ENCODE results near the gene RNLS.

The RNLS gene

DNA sequence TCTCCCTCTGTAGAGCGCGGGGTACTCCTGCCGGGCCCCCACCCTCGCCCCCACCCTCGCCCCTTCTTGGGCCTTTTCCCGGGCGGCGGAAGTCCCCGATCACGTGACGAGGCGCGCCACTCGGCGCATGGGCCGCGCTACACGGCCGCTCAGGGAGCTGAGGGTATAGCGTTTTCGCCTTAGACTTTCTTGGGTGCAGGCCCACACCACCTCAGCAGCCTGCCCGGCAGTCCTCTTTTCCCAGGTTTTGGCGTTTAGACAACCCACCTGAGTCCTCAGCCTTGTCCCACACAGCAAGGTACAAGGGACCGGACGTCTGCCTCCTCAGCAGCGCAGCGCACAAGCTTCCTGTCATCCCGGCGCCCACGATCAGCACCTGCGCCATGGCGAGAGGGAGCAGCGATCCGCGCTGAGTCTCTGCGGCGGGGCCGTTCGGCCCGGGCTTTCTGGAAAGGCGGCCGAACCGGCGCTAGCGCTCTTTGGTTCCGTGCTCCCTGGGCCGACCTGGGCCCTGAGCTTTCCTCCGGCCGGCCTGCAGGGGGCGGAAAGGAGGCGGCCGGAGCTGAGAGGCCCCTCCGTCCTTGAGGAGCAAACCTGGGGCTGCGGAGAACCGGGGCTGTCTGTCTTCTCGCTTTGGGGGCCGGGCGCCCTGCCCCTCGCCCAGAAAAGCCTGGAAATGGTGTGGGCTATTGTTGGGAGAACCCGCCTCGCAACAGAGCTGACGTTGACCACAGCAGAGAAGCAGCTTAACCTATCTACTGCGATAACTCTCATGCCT, at the start of gene RNLS:
Gene RNLS, minus strand, starts transcription at position 513 of the 778 bp plus-strand sequence.
- DNase-seq, result peak; percentile 6

DNA sequence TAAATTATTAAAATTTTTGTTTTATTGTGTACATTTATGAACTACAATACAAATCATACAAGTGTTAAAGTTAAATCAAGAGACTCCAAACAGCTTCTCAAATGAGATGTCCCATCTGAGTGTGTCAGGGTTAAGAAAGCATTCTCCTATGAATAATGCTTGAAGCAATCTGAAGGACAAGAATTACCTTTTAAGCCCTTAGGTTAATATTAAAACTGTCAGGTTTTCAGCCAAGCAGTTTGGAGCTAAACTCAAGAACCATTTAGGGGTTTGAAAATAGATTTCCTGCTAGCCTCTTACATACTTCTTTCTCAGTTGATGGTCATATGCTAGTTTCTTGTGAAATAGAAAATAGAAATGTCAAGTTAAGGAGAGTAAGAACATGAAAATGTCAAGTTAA, 41.7 kb upstream of the RNLS start:
- no peak for DNase-seq

DNA sequence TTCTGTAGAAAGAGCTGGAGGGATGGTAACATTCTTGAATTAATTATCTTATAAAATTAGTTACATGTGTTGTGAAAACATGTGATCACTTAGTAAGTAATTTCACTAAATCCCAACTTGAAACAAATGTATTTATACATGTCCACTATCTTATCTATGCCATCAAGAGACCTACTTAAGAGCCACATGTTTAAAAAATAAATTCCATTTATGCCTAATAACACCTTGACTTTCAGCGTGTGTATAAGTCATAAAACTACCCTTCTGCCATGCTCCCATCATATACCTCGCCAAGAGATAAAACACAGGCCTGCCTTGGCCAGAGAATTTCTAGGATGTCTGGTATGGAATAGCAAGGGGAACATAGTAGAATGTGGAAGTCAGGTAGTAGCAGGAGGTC, 40.7 kb upstream of the RNLS start:
- no peak for DNase-seq

DNA sequence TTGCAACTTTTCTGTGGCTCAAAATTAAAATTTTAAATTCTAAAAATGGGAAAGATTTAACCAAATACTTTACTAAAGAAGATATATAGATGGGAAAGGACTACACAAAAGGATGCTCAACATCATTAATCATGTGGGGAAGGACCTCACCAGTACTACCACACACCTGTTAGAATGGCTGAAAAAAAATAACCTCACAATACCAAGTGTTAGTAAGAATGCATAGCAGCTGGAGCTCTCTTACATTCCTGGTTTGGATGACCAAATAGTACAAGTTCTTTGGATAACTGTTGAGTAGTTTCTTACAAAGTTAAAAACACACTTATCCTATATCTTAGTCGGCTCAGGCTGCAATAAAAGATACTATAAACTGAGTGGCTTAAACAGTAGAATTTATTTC, 37.3 kb upstream of the RNLS start:
- no peak for DNase-seq

DNA sequence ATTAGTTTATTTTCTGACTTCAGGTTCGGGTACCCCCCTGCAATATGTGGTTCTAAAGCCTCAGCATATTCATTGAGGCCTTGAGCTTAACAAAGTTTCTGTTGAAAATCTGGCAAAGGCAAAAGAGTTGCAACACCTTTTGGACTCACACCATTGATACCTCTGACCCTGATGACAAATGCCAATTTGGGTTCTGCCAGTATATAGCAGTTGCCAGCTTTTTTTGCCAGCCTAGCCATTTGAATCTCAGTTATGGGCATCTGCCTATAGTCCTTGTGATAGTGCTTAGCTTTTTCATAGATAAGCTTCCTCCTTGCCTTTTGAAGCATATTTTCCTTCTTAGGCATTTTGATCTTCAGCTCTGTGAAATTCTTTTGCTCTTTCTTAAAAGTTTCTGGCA, 35.4 kb upstream of the RNLS start:
- DNase-seq, result no peak

DNA sequence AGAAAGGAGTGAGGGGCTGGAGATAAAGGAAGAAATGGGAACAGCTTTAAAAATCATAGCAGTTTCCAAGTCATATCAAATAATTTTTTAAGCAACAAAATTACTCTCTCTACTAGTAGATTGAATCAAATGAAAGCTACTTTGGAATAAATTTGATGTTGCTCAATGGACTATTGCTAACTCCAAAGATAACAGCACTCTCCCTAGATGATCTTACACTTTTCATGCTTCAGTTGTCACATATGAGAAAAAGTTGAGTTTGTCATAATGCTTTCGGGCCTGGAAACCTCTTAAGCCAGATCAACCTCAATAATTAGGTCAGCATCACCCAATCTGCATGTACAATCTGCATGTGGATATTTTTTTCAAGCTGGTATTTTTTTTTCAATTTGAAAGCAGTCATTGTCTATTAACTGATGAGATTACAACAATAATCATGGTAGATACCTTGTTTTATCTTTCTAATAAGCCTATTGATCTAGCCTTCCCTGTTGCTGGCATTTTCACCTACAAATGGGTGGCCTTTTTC, 34.7 kb upstream of the RNLS start:
- DNase-seq, result no peak

DNA sequence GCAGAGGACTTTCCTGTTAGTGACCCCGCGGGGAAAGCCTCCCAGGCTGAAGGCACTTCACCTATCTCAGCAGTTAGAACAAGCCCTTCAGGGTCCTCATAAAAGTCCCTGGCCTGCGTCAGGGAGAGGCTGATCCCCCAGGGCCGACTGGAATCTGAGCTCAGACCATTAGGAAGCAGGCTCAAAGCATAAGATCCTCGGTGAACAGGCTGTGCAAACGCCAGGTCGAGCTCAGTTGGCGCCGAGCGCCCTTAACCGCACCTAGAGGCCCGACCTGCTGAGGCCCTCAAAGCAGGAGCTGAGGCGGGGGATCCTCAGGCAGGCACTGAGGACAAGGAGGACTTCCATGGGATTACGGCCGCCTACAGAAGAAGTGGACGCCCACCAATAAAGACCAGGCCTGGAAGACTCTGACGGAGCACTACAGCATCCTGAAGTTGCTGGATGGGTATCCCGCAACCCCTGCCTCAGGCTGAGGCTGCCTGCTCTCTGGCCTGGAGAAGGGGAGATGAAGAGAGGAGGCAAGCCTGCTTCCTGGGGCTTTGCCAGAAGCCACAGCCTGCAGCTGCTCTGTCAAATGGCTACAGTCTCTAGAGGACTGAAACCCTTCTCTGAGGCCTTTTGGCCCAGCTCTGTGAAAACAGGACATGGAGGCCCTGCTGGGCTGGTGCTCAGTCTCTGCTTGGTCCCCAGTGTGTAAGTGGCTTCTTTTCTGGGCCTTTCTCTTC, 33.3 kb upstream of the RNLS start:
- no peak for DNase-seq

DNA sequence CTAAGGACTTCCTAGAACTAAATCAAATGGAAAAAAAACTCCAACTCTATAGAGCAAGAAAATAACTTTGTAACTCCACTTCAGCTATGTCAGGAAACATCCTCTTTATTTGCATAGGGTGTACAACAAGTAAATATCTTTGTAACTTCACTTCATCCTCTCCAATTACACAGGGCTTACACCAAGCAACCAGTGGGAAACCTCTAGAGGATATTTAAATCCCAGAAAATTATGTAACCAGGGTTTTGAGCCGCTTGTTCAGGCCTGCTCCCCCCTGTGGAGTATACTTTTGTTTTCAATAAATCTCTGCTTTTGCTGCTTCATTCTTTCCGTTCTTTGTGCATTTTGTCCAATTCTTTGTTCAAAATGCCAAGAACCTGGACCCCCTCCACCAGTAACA, 25.7 kb upstream of the RNLS start:
- DNase-seq, result no peak

DNA sequence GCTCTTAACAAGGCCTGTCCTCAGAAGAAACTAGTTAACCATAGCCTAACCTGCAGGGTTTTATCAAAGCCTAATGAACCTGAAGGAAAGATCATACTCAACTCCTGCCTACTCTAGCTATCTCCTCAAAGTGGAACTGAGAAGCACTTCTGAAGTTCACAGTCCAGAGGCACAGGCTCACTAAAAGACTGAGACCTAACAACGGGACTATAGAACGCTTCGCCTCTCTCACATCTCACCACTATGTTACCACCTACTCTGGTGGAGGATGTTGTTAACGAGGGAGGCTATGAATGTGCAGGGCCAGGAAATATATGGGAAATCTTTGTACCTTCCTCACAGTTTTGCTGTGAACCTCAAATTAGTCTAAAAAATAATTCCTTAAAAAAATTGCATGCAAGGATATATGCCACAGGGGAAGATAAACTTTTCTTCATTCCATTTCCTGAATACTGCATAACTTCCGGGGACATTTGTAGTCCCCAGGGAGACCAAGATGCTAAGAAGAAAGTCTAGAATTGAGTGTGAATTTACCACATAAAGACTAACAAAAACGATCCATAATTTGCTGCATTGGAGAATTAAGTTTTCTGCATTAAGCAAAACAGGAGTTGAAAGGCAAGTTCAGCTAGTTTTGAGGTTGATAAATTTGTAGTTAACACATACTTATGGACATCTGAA, 25.1 kb upstream of the RNLS start:
- DNase-seq, result no peak

DNA sequence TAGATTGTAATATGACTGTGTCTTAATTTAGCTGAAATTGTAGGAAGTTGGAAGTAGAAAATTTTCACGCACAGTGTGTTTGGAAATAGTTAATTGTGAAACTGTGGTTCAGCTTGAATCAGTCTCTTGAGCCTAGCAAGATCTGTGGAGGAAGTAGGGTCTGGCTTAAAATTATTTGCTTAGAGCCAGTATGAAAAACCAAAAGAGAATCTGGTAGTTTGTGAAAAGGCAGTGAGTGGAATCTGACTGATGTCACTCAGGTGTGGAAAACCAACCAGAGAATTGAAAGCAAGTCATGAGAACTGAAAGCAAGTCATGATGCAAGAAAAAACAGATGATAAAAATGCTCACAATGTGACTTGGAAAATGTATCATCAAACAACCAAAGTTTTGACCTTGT, 14.9 kb upstream of the RNLS start:
- no peak for DNase-seq

DNA sequence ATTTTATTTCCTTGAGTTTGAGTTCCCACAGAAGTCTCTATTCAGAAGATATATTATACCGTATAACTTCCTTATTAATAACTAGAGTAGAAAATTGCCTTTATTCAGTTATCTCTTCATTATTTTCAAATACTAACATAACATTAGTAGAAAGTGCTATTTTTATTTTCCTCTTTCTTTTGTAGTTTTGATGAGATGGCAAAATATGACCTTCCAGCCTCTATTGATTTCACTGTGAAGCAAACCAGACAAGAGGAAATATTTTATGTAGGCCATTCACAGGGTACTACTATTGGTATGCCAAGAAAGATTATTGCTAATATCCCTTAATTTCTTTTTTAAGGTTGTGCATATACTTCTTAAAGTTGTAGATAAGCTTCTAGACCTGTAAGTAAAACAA, 11.4 kb upstream of the RNLS start:
- no peak for DNase-seq

DNA sequence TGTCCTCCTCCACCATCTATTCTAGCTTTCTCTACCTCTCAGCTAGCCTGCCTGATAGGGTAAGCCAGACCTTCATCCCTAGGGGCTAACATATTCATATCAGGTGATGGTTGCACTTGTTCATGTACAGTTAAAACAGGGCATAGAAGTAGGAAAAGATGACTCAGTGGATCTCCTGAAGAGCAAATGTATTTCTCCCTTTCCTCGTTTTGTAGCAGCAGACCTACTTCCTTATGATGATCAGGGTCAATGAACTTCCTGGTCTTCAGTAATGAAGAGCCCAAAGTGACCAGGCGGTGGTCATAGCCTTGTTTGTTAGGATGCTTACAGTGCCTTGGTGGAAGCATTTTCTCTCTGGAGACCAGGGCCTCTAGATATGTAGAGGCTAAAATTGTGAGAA, 9.8 kb upstream of the RNLS start:
- DNase-seq, result no peak

DNA sequence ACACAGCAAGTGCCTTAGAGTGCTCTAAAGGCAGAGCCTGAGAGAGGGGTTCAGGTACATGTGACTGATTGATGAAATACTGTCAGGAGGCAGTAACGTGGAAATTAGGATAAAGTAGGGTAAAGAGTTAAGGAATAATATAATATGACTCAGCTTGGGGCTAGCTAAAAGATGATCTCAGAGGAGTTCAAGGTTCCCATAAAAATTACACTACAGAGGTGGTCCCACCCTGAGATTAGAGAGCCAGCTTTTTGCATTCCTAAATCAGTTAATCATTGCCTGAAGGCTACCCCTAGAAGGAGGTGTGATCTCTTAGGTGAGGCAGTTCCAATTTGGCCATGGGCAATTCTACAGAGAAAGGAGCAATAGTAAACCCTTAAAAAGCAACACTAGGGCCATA, 9.3 kb upstream of the RNLS start:
- no peak for DNase-seq

DNA sequence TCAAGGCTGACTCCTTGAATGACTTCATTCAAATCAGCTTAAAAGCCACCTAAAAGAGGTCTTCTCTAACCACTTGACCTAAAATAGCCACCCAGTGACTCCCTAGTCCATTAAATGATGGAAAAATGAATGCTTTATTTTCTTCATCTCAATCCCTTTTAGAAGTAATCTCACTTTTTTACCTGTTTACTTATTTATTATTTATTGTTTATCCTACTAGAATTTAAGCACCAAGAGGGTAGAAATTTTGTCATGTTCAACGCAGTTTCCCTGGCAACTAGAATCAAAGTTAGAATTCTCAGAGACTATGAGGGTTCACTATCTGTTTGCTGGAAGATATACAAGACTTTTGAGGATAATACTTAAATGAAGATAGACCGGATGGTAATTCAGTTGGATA, 3.3 kb upstream of the RNLS start, which contains the start of gene LIPJ:
Gene LIPJ, plus strand, starts transcription at position 301 of the 400 bp plus-strand sequence. CDS start 3,926 bp downstream, outside the sequence.
- no peak for DNase-seq

DNA sequence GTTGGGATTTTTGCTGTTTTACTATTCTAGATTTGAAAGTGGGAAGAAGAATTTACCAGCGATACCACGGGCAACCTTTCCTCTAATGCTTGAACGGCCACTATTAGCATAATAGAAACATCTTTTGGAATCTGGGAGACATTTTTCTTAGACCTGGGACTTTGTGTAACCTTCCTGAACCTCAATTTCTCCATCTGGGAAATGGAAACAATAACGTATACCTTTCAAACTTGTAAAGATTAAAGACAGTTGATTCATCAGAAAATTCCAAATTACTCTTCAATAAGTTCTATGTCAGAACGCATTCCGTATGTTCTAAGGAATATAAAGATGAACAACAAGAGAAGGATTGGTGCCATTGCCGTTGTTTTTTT, 453 bp upstream of the RNLS start:
- DNase-seq, result no peak

DNA sequence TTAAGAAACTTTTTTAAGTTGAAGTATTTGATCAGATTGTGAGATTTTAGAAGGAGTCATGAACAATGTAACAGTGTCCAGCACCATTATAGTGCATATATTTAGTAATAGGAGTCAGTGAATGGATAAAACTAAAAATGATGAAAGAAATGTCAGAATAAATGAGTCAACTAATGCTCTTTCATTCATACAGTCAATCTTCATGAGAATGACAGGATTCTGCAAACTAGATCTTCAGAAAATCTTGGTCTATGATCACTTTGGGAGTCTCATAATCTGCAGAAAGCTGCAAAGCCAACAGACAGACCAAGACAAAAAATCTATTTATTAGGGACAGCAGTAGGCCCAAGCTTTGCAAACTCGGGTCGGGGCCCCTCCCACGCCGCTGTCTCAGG, 710 bp downstream of the RNLS start:
- DNase-seq, result no peak

DNA sequence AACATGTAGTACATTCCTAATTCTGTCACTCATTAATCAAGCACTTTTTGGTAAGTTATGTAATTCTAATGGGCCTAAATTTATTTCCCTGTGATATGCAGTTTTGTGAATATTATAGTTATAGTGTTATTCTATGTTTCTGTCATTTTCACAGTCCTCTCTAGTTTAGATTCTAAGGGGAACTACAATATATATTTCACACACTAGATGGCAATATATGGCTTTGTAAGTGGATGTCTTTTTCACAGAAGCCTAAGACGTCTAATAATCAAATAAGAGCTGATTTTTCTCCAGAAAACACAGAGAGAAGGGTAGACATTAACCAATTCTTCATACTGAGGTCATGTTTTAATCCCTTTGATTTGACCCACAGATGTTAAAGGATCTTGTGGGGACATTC, 18.0 kb downstream of the RNLS start:
- no peak for DNase-seq

DNA sequence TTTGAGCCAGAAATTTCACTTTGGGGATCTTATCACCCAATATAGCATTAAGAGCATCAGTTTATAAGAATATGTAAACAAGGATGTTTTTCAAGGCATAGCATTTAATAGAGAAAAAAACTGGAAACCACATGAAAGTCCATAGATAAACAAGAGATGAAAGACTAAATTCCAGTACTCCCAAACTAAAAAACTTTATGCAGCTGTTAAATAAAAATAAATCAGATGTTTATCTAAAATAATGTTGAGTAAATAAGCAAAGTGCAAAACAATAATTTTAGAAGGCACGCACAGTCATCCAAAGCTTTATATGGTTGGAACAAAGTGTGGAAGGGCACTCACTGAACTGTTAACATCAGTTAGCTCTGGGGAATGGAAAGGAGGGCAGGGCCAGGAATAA, 21.0 kb downstream of the RNLS start:
- DNase-seq, result no peak

DNA sequence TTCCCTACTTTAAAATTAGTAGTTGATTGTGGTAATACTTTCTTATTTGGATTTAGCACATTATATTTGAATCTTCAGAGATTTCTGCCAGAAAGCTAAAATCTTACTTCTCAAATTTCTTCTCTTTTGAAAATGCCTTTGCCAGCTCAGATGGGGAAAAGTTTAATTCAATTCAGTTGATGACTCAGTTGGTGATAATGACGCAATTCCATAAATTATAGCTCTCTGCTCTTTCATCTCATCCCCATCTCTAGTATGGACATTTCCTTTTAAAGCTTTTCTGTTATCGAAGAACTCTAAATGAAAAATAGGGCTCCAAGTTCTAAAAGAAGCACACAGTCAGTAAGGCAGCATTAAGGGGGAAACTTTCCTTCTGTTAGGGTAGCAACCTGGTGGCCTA, 25.5 kb downstream of the RNLS start:
- DNase-seq, result no peak

DNA sequence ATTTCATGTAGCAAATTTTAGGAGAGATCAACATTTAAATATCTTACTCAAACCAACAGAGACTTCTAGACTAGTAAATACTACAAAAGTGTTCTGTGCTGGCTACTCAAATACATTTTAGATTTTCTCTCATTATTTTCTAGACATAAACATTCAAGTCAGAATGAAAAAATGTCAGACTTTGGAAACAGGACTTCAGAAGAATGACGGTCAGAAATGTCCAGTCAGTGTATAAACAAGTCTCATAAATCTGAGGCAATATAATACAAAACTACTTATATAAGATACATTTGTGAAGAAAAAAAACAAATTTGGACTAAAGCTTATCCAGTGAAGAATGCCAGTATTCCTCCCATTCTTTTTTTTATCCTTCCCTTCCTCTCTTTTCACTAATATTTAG, 25.9 kb downstream of the RNLS start:
- no peak for DNase-seq

DNA sequence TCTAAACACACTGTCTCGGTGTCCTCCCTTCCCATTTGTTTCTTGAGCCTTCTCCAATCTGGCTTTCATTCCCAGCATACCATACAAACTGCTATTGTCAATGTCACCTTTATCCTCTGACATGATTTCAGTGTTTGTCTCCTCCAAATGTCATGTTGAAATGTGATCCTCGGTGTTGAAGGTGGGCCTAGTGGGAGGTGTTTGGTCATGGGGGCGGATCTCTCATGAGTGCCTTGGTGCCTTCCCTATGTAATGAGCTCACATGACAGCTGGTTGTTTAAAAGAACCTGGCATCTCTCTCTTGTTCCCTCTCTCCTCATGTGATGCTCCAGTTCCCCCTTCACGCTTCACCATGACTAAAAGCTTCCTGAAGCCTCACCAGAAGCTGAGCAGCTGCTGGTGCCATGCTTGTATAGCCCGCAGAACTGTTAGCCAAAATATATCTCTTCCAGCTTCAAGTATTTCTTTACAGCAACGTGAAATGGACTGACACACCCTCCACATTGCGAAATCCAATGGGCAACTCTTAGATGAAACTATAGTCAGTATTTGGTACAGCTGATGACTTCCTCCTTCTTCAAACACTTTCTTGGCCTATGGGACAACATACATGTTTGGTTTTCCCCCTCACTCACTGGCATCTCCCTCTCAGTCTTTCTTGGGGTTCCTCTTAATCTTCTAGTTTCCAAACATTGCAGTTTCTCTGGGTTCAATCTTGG, 27.8 kb downstream of the RNLS start:
- DNase-seq, result no peak

DNA sequence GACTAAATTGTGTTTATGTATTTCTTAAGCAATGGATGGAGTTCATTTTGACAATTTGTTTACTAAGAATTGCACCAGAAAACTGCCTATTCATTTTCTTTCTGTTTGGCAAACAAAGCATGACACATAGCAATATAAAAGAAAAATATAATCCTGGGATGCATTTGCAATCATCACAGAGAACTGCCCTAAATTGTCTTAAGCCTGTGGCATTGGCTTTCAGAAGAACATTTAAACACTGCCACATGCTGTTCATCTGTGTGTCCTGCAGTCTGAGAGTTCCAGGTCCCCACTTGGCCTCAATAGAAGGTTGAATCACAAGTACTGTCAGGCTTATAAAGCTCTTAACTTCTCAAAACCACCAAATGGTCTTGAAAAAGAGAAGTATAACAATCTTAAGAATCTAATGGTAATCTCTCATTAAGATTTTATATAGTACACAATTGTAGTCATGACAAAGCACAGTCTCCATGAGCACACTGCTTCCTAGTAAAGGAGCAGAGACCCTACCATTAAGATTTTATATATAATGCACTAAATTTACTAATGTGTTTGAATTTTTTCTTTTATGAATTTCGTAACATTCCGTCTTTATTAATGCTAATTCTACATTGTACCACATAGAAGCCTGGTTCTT, 29.9 kb downstream of the RNLS start:
- no peak for DNase-seq

DNA sequence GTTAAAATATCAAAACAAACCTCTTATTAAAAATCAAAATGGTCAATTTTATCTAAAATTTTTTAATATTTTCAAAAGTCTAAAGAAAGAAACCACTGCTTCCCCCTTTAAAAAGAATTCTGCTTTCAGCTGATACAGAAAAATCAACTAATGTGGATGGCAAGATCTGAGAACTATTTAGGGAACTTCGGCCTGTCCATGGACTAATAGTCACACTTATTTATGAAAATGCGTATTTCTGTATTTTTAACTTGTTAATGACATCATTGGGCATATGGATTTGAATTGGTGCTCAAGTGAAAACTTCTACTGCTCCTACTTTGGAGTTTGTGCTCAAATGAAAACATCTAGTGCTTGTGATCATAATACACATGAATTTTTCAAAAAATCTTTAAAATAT, 31.9 kb downstream of the RNLS start:
- DNase-seq, result no peak
